Suppressor macrophage treated with lipopolysaccharide for 1 hour (primary cell): Measurements from ENCODE around the gene PGPEP1.
"Not testable (repeated sequence)": the region's sequence is repeated elsewhere in the genome, so short reads cannot be mapped to it uniquely, and the experiment has no call there.

ENCODE experiments used
- DNase-seq, 3 donors: peaks; one replicate each; pipeline ENCODE4 v3.0.0-alpha.2; 2020 to 2022

PGPEP1 gene

GRCh38 chr19:18391509-18392075 is 51.2 kb downstream of the PGPEP1 start:
- DNase-seq: peak in 1 of 3 donors; percentile 7

GRCh38 chr19:18392417-18392816 is 52.0 kb downstream of the PGPEP1 start:
- peak; percentile 89 to 96 (median 90) for DNase-seq

GRCh38 chr19:18392926-18393325 is 52.5 kb downstream of the PGPEP1 start:
- peak; percentile 64 to 71 (median 68) for DNase-seq

- DNase-seq: peak; percentile 82 to 91 (median 85)
These were observed 53.4 kb downstream of the PGPEP1 start for GRCh38 chr19:18393836-18394235.

- peak in 1 of 3 donors; percentile 15 for DNase-seq
These were observed 56.3 kb downstream of the PGPEP1 start for GRCh38 chr19:18396471-18397241.

- DNase-seq: peak; percentile 73 to 85 (median 83)
These were observed 57.1 kb downstream of the PGPEP1 start, which contains the start of gene LRRC25 for GRCh38 chr19:18397242-18398202. Gene LRRC25 (minus strand): TSS chr19:18397622. CDS start chr19:18396963, 659 bp downstream.

- DNase-seq: peak; percentile 83 to 95 (median 88)
These were observed 58.6 kb downstream of the PGPEP1 start for GRCh38 chr19:18399008-18399407.

GRCh38 chr19:18401580-18402112 is 61.2 kb downstream of the PGPEP1 start:
- peak; percentile 94 to 97 (median 96) for DNase-seq

- not testable (repeated sequence) for DNase-seq
These were observed 62.3 kb downstream of the PGPEP1 start for GRCh38 chr19:18402455-18403248.

- not testable (repeated sequence) for DNase-seq
These were observed 65.4 kb downstream of the PGPEP1 start for GRCh38 chr19:18405754-18406153.

- DNase-seq: no peak
These were observed 66.4 kb downstream of the PGPEP1 start for GRCh38 chr19:18406749-18407148.

GRCh38 chr19:18408053-18408476 is 67.7 kb downstream of the PGPEP1 start:
- peak; percentile 49 to 82 (median 68) for DNase-seq

GRCh38 chr19:18412610-18413239 is 72.3 kb downstream of the PGPEP1 start:
- DNase-seq: no peak

GRCh38 chr19:18414504-18415177 is 74.2 kb downstream of the PGPEP1 start:
- peak; percentile 33 to 34 (median 34) for DNase-seq

GRCh38 chr19:18415178-18415867 is 74.9 kb downstream of the PGPEP1 start:
- peak; percentile 76 to 84 (median 79) for DNase-seq

GRCh38 chr19:18416778-18417249 is 76.4 kb downstream of the PGPEP1 start:
- DNase-seq: peak; percentile 72 to 84 (median 75)

GRCh38 chr19:18417250-18418028 is 77.0 kb downstream of the PGPEP1 start:
- peak in 2 of 3 donors; percentile 49 to 76 for DNase-seq

- peak in 2 of 3 donors; percentile 53 to 58 for DNase-seq
These were observed 77.7 kb downstream of the PGPEP1 start for GRCh38 chr19:18418029-18418482.
